HEK293 (cell line): ENCODE results near the gene GPR84.

Experiments
- AEBP2 ChIP-seq: fragments of 450-650 bp; formaldehyde crosslinking; IDR thresholded peaks from 2 replicates; pipeline ENCODE4 v1.5.1; 2016; ENCODE audit warnings: missing biosample characterization, missing genetic modification characterization, borderline replicate concordance
- BCL11B ChIP-seq: fragments of 450-650 bp; formaldehyde crosslinking; IDR thresholded peaks from 2 replicates; pipeline ENCODE4 v1.5.1; 2016; ENCODE audit warnings: low read depth, missing biosample characterization, missing genetic modification characterization
- GLIS1 ChIP-seq: fragments of 450-650 bp; formaldehyde crosslinking; IDR thresholded peaks from 2 replicates; pipeline ENCODE4 v1.5.1; 2016; ENCODE audit warnings: missing biosample characterization, missing genetic modification characterization
- IKZF3 ChIP-seq: fragments of 450-650 bp; IDR thresholded peaks from 2 replicates; pipeline ENCODE4 v1.5.0; 2018; ENCODE audit warnings: missing biosample characterization, mild to moderate bottlenecking, missing genetic modification characterization, moderate library complexity
- KLF10 ChIP-seq: fragments of 450-650 bp; IDR thresholded peaks from 2 replicates; pipeline ENCODE4 v1.5.1; 2018; ENCODE audit warnings: missing biosample characterization, mild to moderate bottlenecking, missing genetic modification characterization
- KLF16 ChIP-seq: fragments of 450-650 bp; formaldehyde crosslinking; IDR thresholded peaks from 2 replicates; pipeline ENCODE4 v1.5.1; 2017; ENCODE audit warnings: missing biosample characterization, missing genetic modification characterization
- SALL2 ChIP-seq: fragments of 450-650 bp; formaldehyde crosslinking; IDR thresholded peaks from 2 replicates; pipeline ENCODE4 v1.5.0; 2017; ENCODE audit warnings: missing biosample characterization, mild to moderate bottlenecking, missing genetic modification characterization, borderline replicate concordance
- SCRT1 ChIP-seq: fragments of 450-650 bp; formaldehyde crosslinking; IDR thresholded peaks from 2 replicates; pipeline ENCODE4 v1.5.1; 2016; ENCODE audit warnings: missing biosample characterization, missing genetic modification characterization, borderline replicate concordance
- SP2 ChIP-seq: fragments of 450-650 bp; formaldehyde crosslinking; IDR thresholded peaks from 2 replicates; pipeline ENCODE4 v1.5.1; 2016; ENCODE audit warnings: missing biosample characterization, missing genetic modification characterization
- TRIM28 ChIP-seq: IDR thresholded peaks from 2 replicates; pipeline ENCODE4 v1.6.1; 2011; ENCODE audit warnings: low read length, control low read depth, borderline replicate concordance
- ZFP41 ChIP-seq: fragments of 450-650 bp; formaldehyde crosslinking; IDR thresholded peaks from 2 replicates; pipeline ENCODE4 v1.5.1; 2016; ENCODE audit warnings: missing biosample characterization, missing genetic modification characterization, borderline replicate concordance
- ZIC2 ChIP-seq: fragments of 450-650 bp; formaldehyde crosslinking; IDR thresholded peaks from 2 replicates; pipeline ENCODE4 v1.5.1; 2016; ENCODE audit warnings: missing biosample characterization, missing genetic modification characterization
- ZNF16 ChIP-seq: fragments of 450-650 bp; formaldehyde crosslinking; IDR thresholded peaks from 2 replicates; pipeline ENCODE4 v1.5.1; 2016; ENCODE audit warnings: low read depth, missing biosample characterization, missing genetic modification characterization
- ZNF211 ChIP-seq: fragments of 450-650 bp; formaldehyde crosslinking; IDR thresholded peaks from 2 replicates; pipeline ENCODE4 v1.5.1; 2016; ENCODE audit warnings: low read depth, missing biosample characterization, missing genetic modification characterization
- ZNF214 ChIP-seq: fragments of 450-650 bp; formaldehyde crosslinking; IDR thresholded peaks from 2 replicates; pipeline ENCODE4 v1.5.1; 2017; ENCODE audit warnings: missing biosample characterization, mild to moderate bottlenecking, missing genetic modification characterization, borderline replicate concordance
- ZNF221 ChIP-seq: fragments of 450-650 bp; formaldehyde crosslinking; IDR thresholded peaks from 2 replicates; pipeline ENCODE4 v1.5.1; 2017; ENCODE audit warnings: missing biosample characterization, missing genetic modification characterization, borderline replicate concordance
- ZNF248 ChIP-seq: fragments of 450-650 bp; formaldehyde crosslinking; IDR thresholded peaks from 2 replicates; pipeline ENCODE4 v1.5.1; 2017; ENCODE audit warnings: missing biosample characterization, missing genetic modification characterization
- ZNF37A ChIP-seq: fragments of 450-650 bp; IDR thresholded peaks from 2 replicates; pipeline ENCODE4 v1.5.1; 2018; ENCODE audit warnings: missing biosample characterization, missing genetic modification characterization
- ZNF433 ChIP-seq: fragments of 450-650 bp; formaldehyde crosslinking; IDR thresholded peaks from 2 replicates; pipeline ENCODE4 v1.5.1; 2016; ENCODE audit warnings: missing biosample characterization, missing genetic modification characterization, low read depth
- ZNF529 ChIP-seq: fragments of 450-650 bp; formaldehyde crosslinking; IDR thresholded peaks from 2 replicates; pipeline ENCODE4 v1.5.1; 2017; ENCODE audit warnings: missing genetic modification characterization, missing biosample characterization; ENCODE audit not compliant: insufficient replicate concordance
- ZNF658 ChIP-seq: fragments of 450-650 bp; formaldehyde crosslinking; IDR thresholded peaks from 2 replicates; pipeline ENCODE4; 2016; ENCODE audit warnings: missing biosample characterization, missing genetic modification characterization
- ZNF701 ChIP-seq: fragments of 450-650 bp; formaldehyde crosslinking; IDR thresholded peaks from 2 replicates; pipeline ENCODE4 v1.5.1; 2016; ENCODE audit warnings: missing biosample characterization, missing genetic modification characterization
- ZNF76 ChIP-seq: fragments of 450-650 bp; formaldehyde crosslinking; IDR thresholded peaks from 2 replicates; pipeline ENCODE4; 2016; ENCODE audit warnings: low read depth, missing biosample characterization, missing genetic modification characterization, borderline replicate concordance
- ZNF777 ChIP-seq: fragments of 450-650 bp; formaldehyde crosslinking; IDR thresholded peaks from 2 replicates; pipeline ENCODE4 v1.5.1; 2017; ENCODE audit warnings: missing biosample characterization, missing genetic modification characterization, borderline replicate concordance
- ZNF792 ChIP-seq: fragments of 450-650 bp; formaldehyde crosslinking; IDR thresholded peaks from 2 replicates; pipeline ENCODE4 v1.5.1; 2016; ENCODE audit warnings: missing biosample characterization, missing genetic modification characterization
- TF ChIP-seq, protein P1 (sequence below): fragments of 450-650 bp; formaldehyde crosslinking; IDR thresholded peaks from 2 replicates; pipeline ENCODE4 v1.5.1; 2017; ENCODE audit warnings: missing biosample characterization, missing genetic modification characterization
- TF ChIP-seq, protein P2 (sequence below): fragments of 450-650 bp; formaldehyde crosslinking; IDR thresholded peaks from 2 replicates; pipeline ENCODE4 v1.5.1; 2016; ENCODE audit warnings: missing biosample characterization, missing genetic modification characterization

Gene GPR84

GRCh38 chr12:54370171-54370730, 6.0 kb upstream of the GPR84 start (continued):
- no peak for TF ChIP-seq SCRT1 (tag by site-specific recombination)
- no peak for TF ChIP-seq ZIC2 (tag by site-specific recombination)
- TF ChIP-seq IKZF3 (tag by site-specific recombination), result peak; percentile 72
- no peak for TF ChIP-seq BCL11B (tag by site-specific recombination)
- TF ChIP-seq ZNF529 (tag by site-specific recombination), result no peak
- no peak for TF ChIP-seq ZNF37A (tag by site-specific recombination)
- TF ChIP-seq, protein P1, sequence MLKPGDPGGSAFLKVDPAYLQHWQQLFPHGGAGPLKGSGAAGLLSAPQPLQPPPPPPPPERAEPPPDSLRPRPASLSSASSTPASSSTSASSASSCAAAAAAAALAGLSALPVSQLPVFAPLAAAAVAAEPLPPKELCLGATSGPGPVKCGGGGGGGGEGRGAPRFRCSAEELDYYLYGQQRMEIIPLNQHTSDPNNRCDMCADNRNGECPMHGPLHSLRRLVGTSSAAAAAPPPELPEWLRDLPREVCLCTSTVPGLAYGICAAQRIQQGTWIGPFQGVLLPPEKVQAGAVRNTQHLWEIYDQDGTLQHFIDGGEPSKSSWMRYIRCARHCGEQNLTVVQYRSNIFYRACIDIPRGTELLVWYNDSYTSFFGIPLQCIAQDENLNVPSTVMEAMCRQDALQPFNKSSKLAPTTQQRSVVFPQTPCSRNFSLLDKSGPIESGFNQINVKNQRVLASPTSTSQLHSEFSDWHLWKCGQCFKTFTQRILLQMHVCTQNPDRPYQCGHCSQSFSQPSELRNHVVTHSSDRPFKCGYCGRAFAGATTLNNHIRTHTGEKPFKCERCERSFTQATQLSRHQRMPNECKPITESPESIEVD (tag by site-specific recombination), result no peak
- no peak for TF ChIP-seq AEBP2 (tag by site-specific recombination)
- no peak for TF ChIP-seq ZNF658 (tag by site-specific recombination)
- 0 out of 2 replicates have a peak, but pooled peaks have one; percentile 11 for TF ChIP-seq GLIS1 (tag by site-specific recombination)
- no peak; the same call in 1 of the 2 replicates for TF ChIP-seq KLF16
- no peak for TF ChIP-seq TRIM28
- TF ChIP-seq ZNF221 (tag by site-specific recombination), result no peak
- no peak for TF ChIP-seq ZNF16 (tag by site-specific recombination)
- no peak for TF ChIP-seq SALL2 (tag by site-specific recombination)
- no peak for TF ChIP-seq ZNF248
- no peak for TF ChIP-seq ZNF701 (tag by site-specific recombination)
- no peak for TF ChIP-seq ZNF777 (tag by site-specific recombination)
- no peak for TF ChIP-seq ZNF792 (tag by site-specific recombination)
- no peak for TF ChIP-seq ZNF214 (tag by site-specific recombination)
- no peak for TF ChIP-seq ZNF76 (tag by site-specific recombination)
- TF ChIP-seq ZNF433 (tag by site-specific recombination), result no peak
- TF ChIP-seq SP2 (tag by site-specific recombination), result peak; percentile 62
- TF ChIP-seq KLF10 (tag by site-specific recombination), result no peak
- TF ChIP-seq ZFP41 (tag by site-specific recombination), result no peak
- TF ChIP-seq ZNF211 (tag by site-specific recombination), result no peak
- TF ChIP-seq, protein P2, sequence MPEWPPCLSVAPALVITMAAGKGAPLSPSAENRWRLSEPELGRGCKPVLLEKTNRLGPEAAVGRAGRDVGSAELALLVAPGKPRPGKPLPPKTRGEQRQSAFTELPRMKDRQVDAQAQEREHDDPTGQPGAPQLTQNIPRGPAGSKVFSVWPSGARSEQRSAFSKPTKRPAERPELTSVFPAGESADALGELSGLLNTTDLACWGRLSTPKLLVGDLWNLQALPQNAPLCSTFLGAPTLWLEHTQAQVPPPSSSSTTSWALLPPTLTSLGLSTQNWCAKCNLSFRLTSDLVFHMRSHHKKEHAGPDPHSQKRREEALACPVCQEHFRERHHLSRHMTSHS (tag by site-specific recombination), result no peak
